22Rv1 (cell line): ENCODE data around the gene ERF.

Source experiments
- CTCF ChIP-seq: fragments of 450-650 bp; IDR thresholded peaks from 2 replicates; pipeline ENCODE4 v1.5.1; 2017; ENCODE audit warnings: mild to moderate bottlenecking
- ZFX ChIP-seq: fragments of 450-650 bp; IDR thresholded peaks from 2 replicates; pipeline ENCODE4 v1.6.1; 2017; ENCODE audit warnings: antibody characterized with exemption, borderline replicate concordance

DNA sequence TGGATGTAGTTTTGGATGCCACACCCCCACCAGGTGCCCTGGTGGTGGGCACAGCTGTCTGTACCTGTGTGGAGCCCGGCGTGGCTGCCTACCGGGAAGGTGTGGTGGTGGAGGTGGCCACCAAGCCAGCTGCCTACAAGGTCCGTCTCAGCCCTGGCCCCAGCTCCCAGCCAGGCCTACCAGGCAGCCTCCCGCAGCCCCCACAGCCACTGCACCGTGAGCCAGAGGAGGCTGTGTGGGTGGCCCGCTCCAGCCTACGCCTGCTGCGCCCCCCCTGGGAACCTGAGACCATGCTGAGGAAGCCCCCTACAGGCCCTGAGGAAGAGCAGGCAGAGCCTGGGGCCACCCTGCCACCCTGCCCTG, 17.6 kb upstream of the ERF start:
- TF ChIP-seq CTCF (no peak), ZFX (no peak)
